Body of pancreas (tissue), 4 donors: ENCODE measurements around the gene CLSTN2. TPM values are rescaled to one million over a fixed set of nuclear protein-coding genes. Genes with fewer than 3 reads are reported as not detected.

Experiments used
- ATAC-seq: fragments of 150-250 bp; one replicate; pipeline ENCODE4 v1.9.1; 2016
- DNase-seq, 4 donors: peaks; one replicate each; pipeline ENCODE4 v3.0.0-alpha.2; 2019
- H3K27ac ChIP-seq, 4 donors: fragments of 200-600 bp; sonication (generic); 1 replicate in 3 of 4; 2 replicates in 1 of 4; pipeline versions ENCODE4 v1.5.1 to v1.6.1; 2016 to 2019; ENCODE audit warnings: mild to moderate bottlenecking in 1 of 4, mixed read lengths in 1 of 4, moderate library complexity in 1 of 4
- H3K27me3 ChIP-seq, 2 donors: fragments of 200-600 bp; sonication (generic); one replicate each; pipeline ENCODE4 v1.6.0; 2016; ENCODE audit warnings: mild to moderate bottlenecking in 1 of 2
- H3K36me3 ChIP-seq, 2 donors: fragments of 200-600 bp; sonication (generic); replicated peaks in 1 of 2; 2 replicates each; pipeline ENCODE4 v1.5.1; 2016; ENCODE audit warnings: low read depth in 2 of 2; ENCODE audit not compliant: insufficient read depth in 1 of 2
- H3K4me1 ChIP-seq: fragments of 200-600 bp; sonication (generic); one replicate; pipeline ENCODE4 v1.6.0; 2016
- H3K4me3 ChIP-seq, 2 donors: fragments of 200-600 bp; sonication (generic); 1 replicate in 1 of 2; 2 replicates in 1 of 2; pipeline ENCODE4 v1.5.1; 2016 to 2019
- H3K9me3 ChIP-seq, 3 donors: fragments of 200-600 bp; sonication (generic); 1 replicate in 2 of 3; 2 replicates in 1 of 3; pipeline ENCODE4 v1.5.1; 2016
- CTCF ChIP-seq, 7 experiments: fragments of 450-650 bp in 4 of 7; fragments of 200-600 bp in 3 of 7; sonication (generic) in 3 of 7; IDR thresholded peaks; one replicate each; pipeline ENCODE4 v1.5.1; 2016 to 2019; ENCODE audit warnings: antibody characterized with exemption in 7 of 7
- POLR2A ChIP-seq, 3 donors: fragments of 450-650 bp; IDR thresholded peaks; one replicate each; pipeline ENCODE4 v1.6.1; 2016; ENCODE audit warnings: antibody characterized with exemption in 3 of 3, mild to moderate bottlenecking in 2 of 3
- WGBS, 2 donors: methylation state at CpG; one replicate each; pipeline ENCODE4 v1.1.5; 2017; 5-methylcytosine and 5-hydroxymethylcytosine counted together
- intact Hi-C: fragments of 100-400 bp; cut with DNase I; formaldehyde crosslinking; loops from one replicate; pipeline ENCODE4 v1.15.1; 2023
- total RNA-seq, 2 donors: library from RNA; depleted of rRNA; stranded (reverse); fragments of >200 nt; gene quantifications; one replicate each; pipeline ENCODE4 v1.1.0, GENCODE V29; 2016

The CLSTN2 gene
- total RNA-seq, 2 donors from 2014 or later = 14.5 to 14.8 TPM

GRCh38 chr3:139916271-139916670, 18.7 kb upstream of the CLSTN2 start:
- no peak for ATAC-seq
- H3K4me3 ChIP-seq = no peak overlapping the region
- no peaks in the 10 kb centered on the region for H3K36me3 ChIP-seq
- intact Hi-C loops = no loop called here
- H3K4me1 ChIP-seq = no peaks in the 10 kb centered on the region
- H3K27me3 ChIP-seq = no peaks in the 10 kb centered on the region
- H3K27ac ChIP-seq = no peak overlapping the region
- no peak for DNase-seq
- TF ChIP-seq CTCF (IDR thresholded peaks at IDR 0.05) = no peak
- no peak for TF ChIP-seq POLR2A (IDR thresholded peaks at IDR 0.05)
- WGBS, 2 donors = 18 to 20% methylated on average over 2 of the region's 2 CpGs
- H3K9me3 ChIP-seq = no peaks in the 10 kb centered on the region

GRCh38 chr3:139917226-139917785, 17.7 kb upstream of the CLSTN2 start:
- H3K9me3 ChIP-seq = no peaks in the 10 kb centered on the region
- H3K4me3 ChIP-seq = no peak overlapping the region
- no peaks in the 10 kb centered on the region for H3K36me3 ChIP-seq
- H3K27ac ChIP-seq = no peak overlapping the region
- 87 to 90% methylated on average over 10 of the region's 10 CpGs for WGBS, 2 donors
- intact Hi-C loops = no loop called here
- TF ChIP-seq CTCF (IDR thresholded peaks at IDR 0.05) (no peak), POLR2A (IDR thresholded peaks at IDR 0.05) (no peak)
- H3K27me3 ChIP-seq = no peaks in the 10 kb centered on the region
- ATAC-seq (no peak), DNase-seq (no peak)
- no peaks in the 10 kb centered on the region for H3K4me1 ChIP-seq

GRCh38 chr3:139928708-139929505, 6.1 kb upstream of the CLSTN2 start:
- intact Hi-C loops = loop anchor here (10.0 kb wide), 1 partner anchor 354 kb away; no protein-coding TSS in a partner anchor
- DNase-seq (no peak), ATAC-seq (no peak)
- H3K4me3 ChIP-seq = no peak overlapping the region
- no peaks in the 10 kb centered on the region for H3K36me3 ChIP-seq
- no peaks in the 10 kb centered on the region for H3K4me1 ChIP-seq
- TF ChIP-seq CTCF (IDR thresholded peaks at IDR 0.05) (no peak), POLR2A (IDR thresholded peaks at IDR 0.05) (no peak)
- WGBS, 2 donors = 73 to 79% methylated on average over 4 of the region's 4 CpGs
- H3K9me3 ChIP-seq = no peaks in the 10 kb centered on the region
- H3K27me3 ChIP-seq = no peaks in the 10 kb centered on the region
- no peak overlapping the region for H3K27ac ChIP-seq

- ATAC-seq = no peak
- intact Hi-C loops = loop anchor here (10.0 kb wide), 2 partner anchors 215 to 805 kb away; no protein-coding TSS in a partner anchor
- 76 to 80% methylated on average over 1 of the region's 1 CpG for WGBS, 2 donors
Measured at GRCh38 chr3:139930211-139930610, 4.8 kb upstream of the CLSTN2 start.

More at GRCh38 chr3:139930211-139930610, 4.8 kb upstream of the CLSTN2 start:
- peaks cover 11% of the 10 kb centered on the region for H3K4me1 ChIP-seq
- no peaks in the 10 kb centered on the region for H3K9me3 ChIP-seq
- H3K36me3 ChIP-seq = no peaks in the 10 kb centered on the region
- no peaks in the 10 kb centered on the region for H3K27me3 ChIP-seq
- H3K27ac ChIP-seq = no peak overlapping the region
- no peak for TF ChIP-seq CTCF (IDR thresholded peaks at IDR 0.05)
- TF ChIP-seq POLR2A (IDR thresholded peaks at IDR 0.05) = no peak
- DNase-seq = no peak
- no peak overlapping the region for H3K4me3 ChIP-seq
